HG03139 (cell line): ENCODE results near the gene CSF1R.
"Not testable (repeated sequence)": the region's sequence is repeated elsewhere in the genome, so short reads cannot be mapped to it uniquely, and the experiment has no call there.

Source experiments
- ATAC-seq: cut with Tn5 transposase; IDR thresholded peaks from one replicate; pipeline ENCODE4 v1.9.1; 2021; ENCODE audit not compliant: unreplicated experiment

Gene CSF1R

GRCh38 chr5:150103678-150104549 is 17.6 kb upstream of the CSF1R start:
- ATAC-seq: no peak

GRCh38 chr5:150101023-150101422 is 14.7 kb upstream of the CSF1R start:
- ATAC-seq: no peak

- ATAC-seq: no peak
These were observed 10.8 kb upstream of the CSF1R start for GRCh38 chr5:150097152-150097551.

- no peak for ATAC-seq
These were observed 5.9 kb upstream of the CSF1R start for GRCh38 chr5:150092159-150092787.

- no peak for ATAC-seq
These were observed 1.0 kb downstream of the CSF1R start for GRCh38 chr5:150085191-150085912.

- not testable (repeated sequence) for ATAC-seq
These were observed 1.6 kb downstream of the CSF1R start for GRCh38 chr5:150084754-150085153.

- no peak for ATAC-seq
These were observed 3.5 kb downstream of the CSF1R start for GRCh38 chr5:150082889-150083288.

- ATAC-seq: no peak
These were observed 4.0 kb downstream of the CSF1R start for GRCh38 chr5:150082374-150082773.

GRCh38 chr5:150081541-150082283 is 4.6 kb downstream of the CSF1R start:
- peak; percentile 65 for ATAC-seq

- ATAC-seq: no peak
These were observed 5.5 kb downstream of the CSF1R start for GRCh38 chr5:150080696-150081435.

- ATAC-seq: no peak
These were observed 6.4 kb downstream of the CSF1R start for GRCh38 chr5:150079909-150080461.

- no peak for ATAC-seq
These were observed 7.3 kb downstream of the CSF1R start for GRCh38 chr5:150078802-150079689.

GRCh38 chr5:150077996-150078801 is 8.2 kb downstream of the CSF1R start:
- ATAC-seq: no peak

GRCh38 chr5:150077060-150077459 is 9.3 kb downstream of the CSF1R start:
- no peak for ATAC-seq

- no peak for ATAC-seq
These were observed 10.5 kb downstream of the CSF1R start for GRCh38 chr5:150075806-150076205.

GRCh38 chr5:150075233-150075632 is 11.1 kb downstream of the CSF1R start:
- no peak for ATAC-seq

GRCh38 chr5:150073677-150074076 is 12.7 kb downstream of the CSF1R start:
- no peak for ATAC-seq

- no peak for ATAC-seq
These were observed 13.2 kb downstream of the CSF1R start for GRCh38 chr5:150073086-150073625.
